Lower lobe of right lung (tissue), 2 donors: ENCODE measurements around the gene KCNAB2. TPM values are rescaled to one million over a fixed set of nuclear protein-coding genes. Genes with fewer than 3 reads are reported as not detected.

Experiments
- ATAC-seq, 2 donors: fragments of 200-7000 bp; cut with Tn5 transposase; one replicate each; pipeline ENCODE4 v1.9.1; 2020 to 2022; ENCODE audit warnings: mild to moderate bottlenecking in 2 of 2, moderate library complexity in 2 of 2
- DNase-seq: peaks from one replicate; pipeline ENCODE4 v3.0.0-alpha.2; 2020
- H3K27ac ChIP-seq: fragments of 200-600 bp; one replicate; pipeline ENCODE4 v1.8.0; 2022
- H3K27me3 ChIP-seq: fragments of 200-600 bp; one replicate; pipeline ENCODE4 v1.8.0; 2022; ENCODE audit warnings: low read depth
- H3K36me3 ChIP-seq: fragments of 200-600 bp; one replicate; pipeline ENCODE4 v1.8.0; 2022; ENCODE audit warnings: mild to moderate bottlenecking
- H3K4me1 ChIP-seq: fragments of 200-600 bp; one replicate; pipeline ENCODE4 v1.8.0; 2022
- H3K4me3 ChIP-seq: fragments of 200-600 bp; one replicate; pipeline ENCODE4 v1.8.0; 2022; ENCODE audit warnings: mild to moderate bottlenecking
- H3K9me3 ChIP-seq: fragments of 200-600 bp; one replicate; pipeline ENCODE4 v1.8.0; 2022
- CTCF ChIP-seq: fragments of 200-600 bp; IDR thresholded peaks from one replicate; pipeline ENCODE4 v1.8.0; 2022; ENCODE audit warnings: antibody characterized with exemption, mild to moderate bottlenecking
- intact Hi-C: fragments of 100-400 bp; cut with DNase I; formaldehyde crosslinking; loops from one replicate; pipeline ENCODE4 v1.11.0; 2022
- total RNA-seq: library from RNA; stranded (reverse); fragmentation: NEBNext Ultra II Directional; extraction: Animal tissue kit (Norgen Biotek cat#: 25700); gene quantifications from one replicate; pipeline ENCODE4 v1.2.1, GENCODE V29; 2021
- donor health status: DM: no; HTN: yes; CAD: no; lungs with severe emphysema.

Gene KCNAB2
- total RNA-seq, 1 donor from 2014 or later, result 119 TPM

DNA sequence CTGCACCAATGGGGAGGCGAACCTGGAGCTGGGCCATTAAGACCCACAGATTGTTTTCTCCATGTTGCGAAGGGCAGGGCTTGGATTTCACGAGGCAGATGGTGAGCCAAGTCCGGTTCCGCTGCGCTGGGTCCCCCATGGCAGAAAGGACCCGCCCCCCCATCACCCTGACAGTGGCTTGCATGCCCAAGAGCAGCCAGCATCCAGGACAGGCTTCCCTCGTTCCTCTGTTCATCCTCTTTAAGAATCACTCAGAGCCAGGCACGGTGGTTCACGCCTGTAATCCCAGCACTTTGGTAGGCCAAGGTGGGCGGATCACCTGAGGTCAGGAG, 37.6 kb upstream of the KCNAB2 start:
- TF ChIP-seq CTCF, result no peak
- H3K9me3 ChIP-seq, result no peaks in the 10 kb centered on the region
- no peak overlapping the region for H3K27ac ChIP-seq
- no peaks in the 10 kb centered on the region for H3K36me3 ChIP-seq
- ATAC-seq (no peak), DNase-seq (peak; percentile 28)
- intact Hi-C loops, result no loop called here
- H3K27me3 ChIP-seq, result no peaks in the 10 kb centered on the region
- H3K4me3 ChIP-seq, result no peak overlapping the region
- peaks cover 5% of the 10 kb centered on the region for H3K4me1 ChIP-seq

GRCh38 chr1:6008696-6009095, 37.0 kb upstream of the KCNAB2 start:
- DNase-seq (peak; percentile 35), ATAC-seq (no peak)
- intact Hi-C loops, result no loop called here
- no peak overlapping the region for H3K27ac ChIP-seq
- no peak overlapping the region for H3K4me3 ChIP-seq
- H3K27me3 ChIP-seq, result no peaks in the 10 kb centered on the region
- H3K9me3 ChIP-seq, result no peaks in the 10 kb centered on the region
- TF ChIP-seq CTCF, result no peak
- no peaks in the 10 kb centered on the region for H3K36me3 ChIP-seq
- peaks cover 5% of the 10 kb centered on the region for H3K4me1 ChIP-seq

DNA sequence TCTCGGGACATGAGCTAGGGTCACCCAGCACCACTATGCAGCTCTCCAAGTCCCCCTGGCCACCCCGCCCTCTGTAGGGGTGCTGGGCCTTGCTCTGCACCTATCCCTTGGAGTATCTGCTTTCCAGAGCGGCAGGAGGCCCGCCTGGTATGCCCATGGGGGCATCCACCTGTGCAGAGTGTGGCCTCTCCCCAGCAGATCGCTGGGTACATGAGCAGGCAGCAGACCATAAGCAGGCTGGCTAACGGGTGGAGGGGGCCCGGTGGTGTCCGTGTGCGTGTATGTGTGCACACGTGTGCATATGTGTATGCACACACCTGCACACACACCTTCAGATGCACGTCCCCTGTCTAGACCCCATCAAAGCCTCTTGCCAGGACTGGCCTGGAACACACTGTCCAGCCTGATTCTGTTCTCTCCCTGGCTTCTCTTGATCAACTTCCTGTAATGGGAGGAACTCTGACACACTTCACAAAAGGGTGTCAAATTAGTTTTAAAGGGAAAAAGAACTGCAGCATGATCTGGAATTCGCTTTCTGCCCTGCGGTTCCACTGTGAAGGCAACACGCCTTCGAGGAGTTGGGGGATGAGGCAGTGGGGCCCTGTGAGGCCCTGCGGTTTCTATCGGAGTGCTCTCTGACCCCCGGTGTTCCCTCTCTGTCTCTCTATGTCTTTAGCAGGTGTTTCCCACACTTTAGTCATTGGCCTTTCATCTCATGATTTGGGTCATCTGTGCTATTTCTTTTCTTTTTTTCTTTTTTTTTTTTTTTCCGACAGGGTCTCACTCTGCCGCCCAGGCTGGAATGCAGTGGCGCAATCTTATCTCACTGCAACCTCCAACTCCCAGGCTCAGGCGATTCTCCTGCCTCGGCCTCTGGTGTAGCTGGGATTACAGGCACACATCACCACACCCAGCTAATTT, 36.3 kb upstream of the KCNAB2 start:
- Histone ChIP-seq H3K9me3 (no peaks in the 10 kb centered on the region), H3K27ac (no peak overlapping the region), H3K27me3 (no peaks in the 10 kb centered on the region), H3K36me3 (no peaks in the 10 kb centered on the region), H3K4me1 (peaks cover 5% of the 10 kb centered on the region), H3K4me3 (no peak overlapping the region)
- TF ChIP-seq CTCF, result no peak
- intact Hi-C loops, result no loop called here
- DNase-seq, result peak; percentile 41
- ATAC-seq, result peak in 1 of 2 donors; percentile 25

DNA sequence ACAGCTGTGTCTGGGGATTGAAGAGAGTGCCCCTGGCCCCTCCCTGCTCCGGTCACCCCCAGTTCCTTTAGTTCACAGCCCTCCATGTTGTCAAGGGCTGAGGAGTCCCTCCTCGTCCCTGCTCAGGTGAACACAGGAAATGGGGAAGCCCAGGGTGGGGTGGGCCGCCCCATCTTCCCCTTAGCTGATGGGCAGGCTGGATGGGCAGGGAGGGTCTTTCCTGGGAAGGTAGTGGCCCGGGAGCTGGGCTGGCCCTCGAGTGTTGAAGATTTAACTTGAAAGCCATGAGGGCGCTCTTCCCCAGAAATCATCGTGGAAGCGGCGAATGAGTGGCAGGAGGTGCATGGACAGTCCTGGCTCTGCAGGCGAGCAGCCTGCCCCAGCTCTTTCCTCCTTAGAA, 35.1 kb upstream of the KCNAB2 start:
- H3K4me3 ChIP-seq, result no peak overlapping the region
- no peaks in the 10 kb centered on the region for H3K27me3 ChIP-seq
- no peak overlapping the region for H3K27ac ChIP-seq
- no peaks in the 10 kb centered on the region for H3K36me3 ChIP-seq
- H3K9me3 ChIP-seq, result no peaks in the 10 kb centered on the region
- peaks cover 5% of the 10 kb centered on the region for H3K4me1 ChIP-seq
- DNase-seq (peak; percentile 30), ATAC-seq (no peak)
- intact Hi-C loops, result no loop called here
- no peak for TF ChIP-seq CTCF

DNA sequence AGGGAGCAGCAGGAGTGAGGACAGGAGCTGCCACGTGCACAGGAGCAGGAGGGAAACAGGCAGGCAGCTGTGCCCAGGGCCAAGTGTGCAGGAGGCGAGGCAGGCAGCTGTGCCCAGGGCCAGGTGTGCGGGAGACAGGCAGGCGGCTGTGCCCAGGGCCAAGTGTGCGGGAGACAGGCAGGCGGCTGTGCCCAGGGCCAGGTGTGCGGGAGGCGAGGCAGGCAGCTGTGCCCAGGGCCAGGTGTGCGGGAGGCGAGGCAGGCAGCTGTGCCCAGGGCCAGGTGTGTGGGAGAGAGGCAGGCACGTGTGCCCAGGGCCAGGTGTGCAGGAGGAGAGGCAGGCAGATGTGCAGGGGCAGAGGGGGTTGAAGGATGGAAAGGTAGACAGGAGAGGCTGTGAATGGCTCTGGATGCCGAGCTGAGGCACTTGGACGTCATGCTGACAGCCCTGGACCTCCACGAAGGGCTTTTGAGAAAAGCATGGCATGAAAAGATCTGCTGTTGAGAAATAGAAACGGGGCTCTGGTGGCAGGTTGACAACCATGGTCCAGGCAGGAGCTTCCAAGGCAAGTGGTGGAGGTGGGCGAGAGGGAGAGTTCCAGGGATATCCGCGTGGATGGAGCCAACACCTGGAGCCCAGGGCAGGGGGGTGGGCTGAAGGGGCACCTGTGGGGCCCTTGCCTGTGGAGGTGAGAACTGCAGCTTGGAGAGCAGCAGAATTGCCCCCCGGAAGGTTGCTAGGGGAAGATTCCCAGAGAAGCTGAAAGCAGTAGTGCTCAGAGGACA, 34.3 kb upstream of the KCNAB2 start:
- Histone ChIP-seq H3K36me3 (no peaks in the 10 kb centered on the region), H3K4me3 (no peak overlapping the region), H3K4me1 (peaks cover 5% of the 10 kb centered on the region), H3K9me3 (no peaks in the 10 kb centered on the region), H3K27me3 (no peaks in the 10 kb centered on the region), H3K27ac (no peak overlapping the region)
- DNase-seq (peak; percentile 28), ATAC-seq (no peak)
- intact Hi-C loops, result no loop called here
- TF ChIP-seq CTCF, result no peak
